DMS 273 (cell line): ENCODE results near the gene BABAM1.

Source experiments
- DNase-seq: peaks from one replicate; lab custom pipeline; 2025; ENCODE audit not compliant: unreplicated experiment; lab: John Stamatoyannopoulos, UW

BABAM1 gene

DNA sequence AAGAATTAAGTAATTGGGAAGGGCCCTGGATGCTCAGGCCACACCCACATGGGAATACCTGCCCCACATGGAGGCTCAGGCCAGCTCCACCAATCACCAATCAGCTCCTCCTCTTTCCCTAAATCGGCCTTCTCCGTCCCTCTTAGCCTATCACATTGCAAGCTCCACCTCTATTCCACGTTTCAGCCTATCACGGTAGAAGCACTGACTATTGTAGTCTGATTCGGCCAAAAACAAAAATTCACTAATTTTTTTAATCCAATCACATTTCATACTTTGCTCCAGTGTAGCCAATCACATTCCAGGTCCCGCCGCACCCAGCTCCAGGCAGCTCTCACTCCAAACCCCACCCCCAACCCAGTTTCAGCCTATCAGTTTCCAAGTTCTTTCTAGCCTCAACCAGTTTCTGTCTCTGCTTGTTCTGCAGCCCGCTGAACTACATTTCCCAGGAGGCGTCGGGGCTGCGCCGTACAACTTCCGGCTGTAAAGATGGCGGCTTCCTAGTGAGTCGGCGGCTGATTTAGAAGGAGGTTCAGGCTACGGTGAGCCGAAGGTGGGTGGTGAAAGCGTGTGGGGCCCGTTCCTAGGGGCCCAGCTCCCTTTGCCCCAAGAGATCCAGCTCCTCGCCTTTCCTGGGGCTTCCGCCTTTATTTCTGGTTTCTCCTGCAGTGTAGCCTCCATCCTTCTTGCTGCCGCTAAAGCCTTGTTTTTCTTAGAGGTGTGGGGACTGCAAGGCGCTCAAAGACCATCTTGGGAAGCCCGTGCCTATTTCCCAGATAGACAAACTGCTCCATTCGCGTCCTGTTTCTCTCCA is at the start of gene BABAM1:
Gene BABAM1, plus strand, starts transcription at position 469 of the 814 bp plus-strand sequence. CDS start 1,364 bp downstream, outside the sequence.
- DNase-seq, result peak; percentile 99

- DNase-seq, result no peak
Observed at GRCh38 chr19:17219286-17219685, 48.0 kb upstream of the BABAM1 start.

GRCh38 chr19:17220207-17220758 is 47.0 kb upstream of the BABAM1 start:
- peak; percentile 33 for DNase-seq

- no peak for DNase-seq
Observed at GRCh38 chr19:17225053-17225452, 42.2 kb upstream of the BABAM1 start.

DNA sequence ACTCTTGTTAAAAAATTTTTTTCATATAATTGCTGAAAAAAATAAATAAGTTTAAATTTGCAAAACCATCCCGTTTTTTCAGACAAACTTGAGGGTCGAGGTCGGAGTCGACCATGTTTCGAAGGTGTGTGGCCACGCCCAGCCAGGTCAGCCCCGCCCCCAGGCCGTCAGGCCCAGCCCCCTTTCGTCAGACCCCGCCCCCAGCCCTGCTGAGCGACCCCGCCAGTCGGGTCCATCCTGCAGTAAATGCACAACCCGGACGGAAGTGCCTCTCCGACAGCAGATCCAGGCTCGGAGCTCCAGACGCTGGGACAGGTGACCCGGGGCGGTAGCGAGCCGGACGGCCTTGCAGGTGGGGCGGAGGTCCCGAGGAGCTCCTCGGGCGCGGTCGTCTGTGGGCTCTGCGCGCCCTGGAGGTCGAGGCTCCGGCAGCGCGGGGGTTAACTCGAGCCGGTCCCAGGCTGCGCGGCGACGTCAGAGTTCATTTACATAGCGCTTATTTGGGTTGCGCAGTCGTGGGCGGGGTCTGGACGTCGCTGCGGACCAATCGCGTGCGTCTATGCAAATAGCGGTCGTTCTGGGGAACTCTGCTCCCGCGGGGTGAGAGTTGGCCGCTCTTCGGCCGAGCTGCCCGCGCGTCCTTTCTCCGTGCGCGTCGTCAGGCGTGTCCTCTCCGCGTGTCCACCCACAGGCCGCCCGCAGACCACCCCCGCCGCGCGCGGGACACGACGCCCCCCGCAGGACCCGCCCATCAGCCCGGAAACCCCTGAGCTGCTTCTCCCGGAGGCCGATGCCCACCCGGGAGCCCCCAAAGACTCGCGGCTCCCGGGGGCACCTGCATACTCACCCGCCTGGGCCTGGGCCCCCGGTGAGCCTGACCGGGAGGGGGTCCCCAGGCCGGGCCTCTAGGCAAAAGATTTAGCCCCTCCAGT is 41.0 kb upstream of the BABAM1 start, which contains the start of gene OCEL1:
Gene OCEL1, plus strand, starts transcription at position 225 of the 932 bp plus-strand sequence. Its CDS starts 22 bp downstream, at position 247.
- peak; percentile 99 for DNase-seq

- peak; percentile 37 for DNase-seq
Observed at GRCh38 chr19:17227798-17228367, 39.4 kb upstream of the BABAM1 start.

DNA sequence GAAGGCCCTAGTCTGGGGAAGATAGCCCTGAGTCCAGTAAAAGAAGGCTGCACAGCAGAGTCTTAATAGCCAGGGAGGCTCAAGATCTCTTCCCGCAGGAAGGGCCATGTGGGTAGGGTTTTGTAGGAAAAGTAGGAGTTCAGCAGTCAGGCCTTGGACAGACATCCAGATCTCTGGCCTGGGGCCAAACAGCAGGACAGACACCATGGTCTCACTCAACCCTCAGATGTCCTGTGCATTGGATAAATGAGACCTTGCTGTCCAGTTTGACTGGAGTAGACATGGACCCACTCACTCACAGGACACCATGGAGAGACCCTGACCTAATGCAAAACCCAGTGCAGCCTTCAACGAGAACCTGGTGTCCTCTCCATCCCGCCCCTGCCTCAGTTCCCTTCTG is 37.4 kb upstream of the BABAM1 start:
- no peak for DNase-seq

GRCh38 chr19:17232258-17232657 is 35.0 kb upstream of the BABAM1 start:
- no peak for DNase-seq

- peak; percentile 25 for DNase-seq
Observed at GRCh38 chr19:17234911-17235299, 32.3 kb upstream of the BABAM1 start.

DNA sequence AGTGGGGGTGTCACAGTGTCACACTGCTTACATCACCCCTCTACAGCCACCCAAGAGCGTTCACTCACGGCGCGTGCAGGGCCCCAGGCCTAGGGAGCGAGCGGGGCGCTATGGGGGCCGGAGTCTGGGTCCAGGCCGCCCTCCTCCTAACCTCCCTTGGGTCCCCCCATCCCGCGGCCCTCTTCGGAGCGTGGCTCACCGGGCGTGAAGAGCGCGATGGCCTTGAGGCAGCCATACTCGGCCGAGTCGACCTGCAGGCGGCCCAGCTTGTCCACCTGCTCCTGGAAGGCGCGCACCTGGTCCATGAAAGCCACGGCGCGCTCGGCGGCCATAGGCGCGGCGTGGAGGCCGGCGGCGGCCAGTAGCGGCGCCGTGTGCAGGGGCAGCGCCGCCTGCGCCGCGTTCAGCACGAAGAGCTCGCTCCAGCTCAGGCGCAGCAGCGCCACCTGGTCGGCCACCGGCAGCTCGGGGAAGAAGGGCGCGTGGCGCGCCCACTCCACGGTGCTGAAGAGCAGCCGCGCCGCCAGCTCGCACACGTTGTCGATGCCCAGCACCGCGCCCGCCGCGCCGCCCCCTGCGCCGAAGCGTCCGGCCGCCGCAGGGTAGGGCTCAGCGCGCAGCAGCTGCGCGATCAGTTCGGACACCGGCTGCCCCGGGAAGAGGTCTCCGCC is 31.8 kb upstream of the BABAM1 start:
- no peak for DNase-seq

DNA sequence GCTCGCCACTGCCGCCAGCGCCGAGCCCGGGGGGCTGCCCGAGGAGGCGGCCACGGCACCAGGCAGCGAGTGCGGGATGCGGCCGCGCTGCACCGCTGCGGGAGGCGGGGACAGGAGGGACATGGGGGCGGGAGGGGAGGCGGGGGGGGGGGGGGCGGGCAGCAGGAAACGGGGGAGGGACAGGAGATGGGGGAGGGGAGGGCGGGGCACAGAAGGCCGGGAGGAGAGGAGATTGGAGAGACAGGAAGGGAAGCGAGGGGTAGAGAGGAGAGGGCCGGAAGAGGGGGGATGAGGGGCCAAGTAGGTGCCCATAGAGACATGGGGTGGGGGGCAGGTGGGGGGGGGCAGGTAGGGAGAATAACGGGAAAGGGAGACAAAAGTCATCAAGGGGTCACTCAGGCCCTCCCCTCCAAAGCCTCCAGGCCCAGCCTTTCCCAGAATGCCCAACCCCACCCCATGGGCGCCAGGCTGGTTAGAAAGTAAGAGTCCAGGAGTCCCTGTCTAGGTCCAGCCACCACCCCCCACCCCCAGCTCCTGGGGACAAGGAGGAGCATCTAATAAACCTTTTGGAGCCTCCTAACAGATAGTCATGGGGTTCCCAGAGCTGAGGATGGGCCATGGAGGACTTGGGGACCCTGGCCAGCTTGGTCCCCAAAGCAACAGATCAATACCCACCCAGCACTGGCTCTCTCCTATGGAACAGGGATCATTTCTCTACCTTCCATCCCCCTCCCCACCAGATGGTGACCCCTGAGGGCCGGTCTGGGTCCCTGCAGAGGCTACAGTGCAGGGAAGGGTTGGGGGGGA is 31.1 kb upstream of the BABAM1 start:
- no peak for DNase-seq

DNA sequence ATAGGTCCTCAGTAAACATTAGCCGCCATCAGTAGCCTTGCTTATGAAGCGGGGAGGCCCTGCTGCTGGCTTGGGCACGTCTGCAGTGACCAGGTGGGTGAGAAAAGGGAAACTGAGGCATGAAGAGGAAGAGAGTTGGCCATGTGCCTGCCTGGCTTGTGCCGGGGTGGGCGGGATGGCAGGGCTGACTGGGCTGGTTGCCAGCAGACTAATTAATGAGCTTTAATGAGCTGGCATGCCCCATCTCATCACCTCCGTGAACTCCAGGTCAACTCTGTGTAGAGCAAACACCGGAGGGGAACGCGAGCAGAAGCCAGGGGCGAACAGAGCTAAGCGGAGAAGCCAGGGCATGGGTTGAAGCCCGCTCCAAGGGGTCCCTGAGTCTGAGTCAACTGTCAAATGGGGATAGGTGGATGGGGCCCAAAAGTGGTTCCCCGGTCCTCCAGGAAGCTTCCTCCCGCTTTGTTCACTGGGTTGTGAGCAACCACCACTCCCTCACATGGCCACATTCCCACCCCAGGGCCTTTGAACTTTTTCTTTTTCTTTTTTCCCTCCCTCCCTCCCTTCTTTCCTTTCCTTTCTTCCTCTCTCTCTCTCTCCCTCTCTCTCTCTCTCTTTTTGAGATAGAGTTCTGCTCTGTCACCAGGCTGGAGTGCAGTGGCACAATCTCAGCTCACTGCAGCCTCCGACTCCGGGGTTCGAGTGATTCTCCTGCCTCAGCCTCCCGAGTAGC is 30.3 kb upstream of the BABAM1 start:
- DNase-seq, result peak; percentile 32

GRCh38 chr19:17237747-17238706 is 29.2 kb upstream of the BABAM1 start:
- no peak for DNase-seq

- DNase-seq, result no peak
Observed at GRCh38 chr19:17240062-17240752, 27.0 kb upstream of the BABAM1 start.

- no peak for DNase-seq
Observed at GRCh38 chr19:17240826-17241399, 26.3 kb upstream of the BABAM1 start.

DNA sequence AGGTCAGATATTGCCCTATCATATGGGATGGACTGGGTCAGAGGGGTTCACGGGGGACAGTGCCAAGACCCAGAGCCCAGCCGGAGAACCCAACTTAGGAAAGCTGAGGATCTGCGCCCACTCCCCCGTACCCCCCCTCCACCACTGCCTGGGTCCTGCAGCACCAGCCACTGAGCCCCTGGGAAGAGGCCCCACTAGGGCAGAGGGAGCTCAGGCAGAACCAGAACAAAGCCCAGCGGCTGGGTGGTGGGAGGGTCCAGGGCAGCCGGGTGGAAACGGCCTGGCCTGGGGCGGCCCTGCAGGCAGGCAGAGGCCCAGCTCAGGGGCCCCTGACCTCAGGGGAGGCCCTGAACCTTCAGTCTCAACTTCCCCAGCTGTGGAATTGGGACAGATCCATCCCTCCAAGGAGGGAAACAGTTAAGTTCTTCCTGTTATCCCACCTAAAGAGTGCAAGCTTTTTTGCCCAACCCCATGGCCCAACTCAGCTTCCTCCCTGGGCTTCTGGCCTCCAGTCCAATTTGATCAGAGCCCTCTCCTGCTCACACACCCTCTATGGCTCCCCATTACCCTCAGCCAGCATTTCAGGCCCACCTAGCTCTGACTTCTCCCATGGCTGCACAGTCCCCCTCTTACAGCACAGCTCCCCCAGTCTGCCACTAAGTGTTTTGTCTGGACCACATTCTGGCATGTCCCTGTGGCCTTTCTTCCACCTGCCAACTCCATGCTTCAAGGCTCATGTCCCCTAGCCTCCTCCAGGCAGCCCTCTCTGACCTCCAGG is 24.6 kb upstream of the BABAM1 start:
- no peak for DNase-seq
